WTC11 (cell line): Measurements from ENCODE around the gene SLC27A6. TPM values are rescaled to one million over a fixed set of nuclear protein-coding genes. Genes with fewer than 3 reads are reported as not detected.

Experiments
- ATAC-seq: fragments of 200-7000 bp; cut with Tn5 transposase; 2 replicates; pipeline ENCODE4 v1.10.0; 2021; ENCODE audit warnings: mild to moderate bottlenecking, moderate library complexity
- CTCF ChIA-PET: fragments of 300-600 bp; sonication (Branson Sonifier 250); formaldehyde crosslinking; loops from one replicate; lab custom pipeline; 2021; ENCODE audit warnings: antibody characterized with exemption; lab: Charles Lee
- POLR2A ChIA-PET: fragments of 350-600 bp; sonication (Branson Sonifier 250); formaldehyde crosslinking; loops from one replicate; lab custom pipeline; 2021; ENCODE audit warnings: antibody characterized with exemption; lab: Charles Lee
- DNase-seq: peaks from one replicate; pipeline ENCODE4 v3.0.0; 2021; ENCODE audit warnings: low spot score
- H3K27ac Mint-ChIP-seq: 2 replicates; pipeline ENCODE4 v1.8.0; 2021; ENCODE audit warnings: mixed read lengths
- H3K27me3 Mint-ChIP-seq: 2 replicates; pipeline ENCODE4 v1.8.0; 2021; ENCODE audit warnings: low read depth, mild to moderate bottlenecking, moderate library complexity, mixed read lengths
- H3K36me3 Mint-ChIP-seq: 2 replicates; pipeline ENCODE4 v1.8.0; 2021; ENCODE audit warnings: mixed read lengths
- H3K4me1 Mint-ChIP-seq: 2 replicates; pipeline ENCODE4 v1.8.0; 2022; ENCODE audit warnings: mixed read lengths
- H3K4me3 Mint-ChIP-seq: 2 replicates; pipeline ENCODE4 v1.8.0; 2021; ENCODE audit warnings: mild to moderate bottlenecking, moderate library complexity, mixed read lengths
- H3K9me3 Mint-ChIP-seq: 2 replicates; pipeline ENCODE4 v1.8.0; 2021; ENCODE audit warnings: mixed read lengths
- ARID4B ChIP-seq: sonication (generic); formaldehyde crosslinking; IDR thresholded peaks from 2 replicates; pipeline ENCODE4 v1.8.0; 2023; ENCODE audit warnings: missing genetic modification reagents, mild to moderate bottlenecking, borderline replicate concordance
- ATF2 ChIP-seq: sonication (generic); formaldehyde crosslinking; IDR thresholded peaks from 2 replicates; pipeline ENCODE4 v1.8.1; 2022; ENCODE audit warnings: low read depth, missing genetic modification reagents, borderline replicate concordance
- ATF6 ChIP-seq: sonication (generic); formaldehyde crosslinking; IDR thresholded peaks from 2 replicates; pipeline ENCODE4 v1.8.1; 2023; ENCODE audit warnings: mild to moderate bottlenecking, missing genetic modification reagents
- CDX4 ChIP-seq: fragments of 250-450 bp; sonication (Bioruptor Pico); IDR thresholded peaks from 2 replicates; pipeline ENCODE4 v1.9.0; 2021; ENCODE audit warnings: moderate library complexity, mild to moderate bottlenecking, inconsistent platforms, borderline replicate concordance
- ESRRA ChIP-seq: sonication (generic); formaldehyde crosslinking; IDR thresholded peaks from 2 replicates; pipeline ENCODE4 v1.8.1; 2022; ENCODE audit warnings: mild to moderate bottlenecking, missing genetic modification reagents, borderline replicate concordance
- ETV6 ChIP-seq: sonication (generic); formaldehyde crosslinking; IDR thresholded peaks from 2 replicates; pipeline ENCODE4 v1.8.1; 2022; ENCODE audit warnings: mild to moderate bottlenecking, missing genetic modification reagents
- IRF2 ChIP-seq: sonication (generic); formaldehyde crosslinking; IDR thresholded peaks from 2 replicates; pipeline ENCODE4 v1.8.0; 2022; ENCODE audit warnings: low read depth, missing genetic modification reagents, borderline replicate concordance
- MYBL2 ChIP-seq: sonication (generic); formaldehyde crosslinking; IDR thresholded peaks from 2 replicates; pipeline ENCODE4 v1.8.1; 2023; ENCODE audit warnings: mild to moderate bottlenecking, moderate library complexity, missing genetic modification reagents
- NFATC4 ChIP-seq: fragments of 250-450 bp; sonication (Bioruptor Pico); IDR thresholded peaks from 2 replicates; pipeline ENCODE4 v1.9.0; 2021; ENCODE audit warnings: mild to moderate bottlenecking
- NFYB ChIP-seq: sonication (generic); formaldehyde crosslinking; conservative IDR thresholded peaks from 2 replicates; pipeline ENCODE4 v1.8.0; 2022; ENCODE audit warnings: low read depth, missing genetic modification reagents
- NR1H2 ChIP-seq: sonication (generic); formaldehyde crosslinking; IDR thresholded peaks from 2 replicates; pipeline ENCODE4 v1.9.0; 2021; ENCODE audit warnings: mild to moderate bottlenecking, moderate library complexity, missing genetic modification reagents
- PRDM15 ChIP-seq: sonication (generic); formaldehyde crosslinking; IDR thresholded peaks from 2 replicates; pipeline ENCODE4 v1.8.0; 2022; ENCODE audit warnings: missing genetic modification reagents
- TEAD4 ChIP-seq: sonication (generic); formaldehyde crosslinking; IDR thresholded peaks from 2 replicates; pipeline ENCODE4 v1.8.0; 2022; ENCODE audit warnings: mild to moderate bottlenecking, missing genetic modification reagents
- USF2 ChIP-seq: sonication (generic); formaldehyde crosslinking; IDR thresholded peaks from 2 replicates; pipeline ENCODE4 v1.8.1; 2023; ENCODE audit warnings: mild to moderate bottlenecking, missing genetic modification reagents, moderate library complexity
- ZBTB21 ChIP-seq: sonication (generic); formaldehyde crosslinking; IDR thresholded peaks from 2 replicates; pipeline ENCODE4 v1.8.1; 2023; ENCODE audit warnings: mild to moderate bottlenecking, missing genetic modification reagents, borderline replicate concordance
- ZMAT4 ChIP-seq: fragments of 250-450 bp; sonication (Bioruptor Pico); IDR thresholded peaks from 2 replicates; pipeline ENCODE4 v1.9.0; 2021; ENCODE audit warnings: mild to moderate bottlenecking
- ZNF425 ChIP-seq: fragments of 250-450 bp; sonication (Bioruptor Pico); conservative IDR thresholded peaks from 2 replicates; pipeline ENCODE4 v1.9.0; 2021; ENCODE audit warnings: mild to moderate bottlenecking
- total RNA-seq: library from RNA; stranded (reverse); gene quantifications from 3 replicates; pipeline ENCODE4 v1.2.3, GENCODE V29; 2021

Gene SLC27A6
- total RNA-seq, 1 experiment from 2014 or later: 3.6 TPM

GRCh38 chr5:128925973-128926372 is 39.3 kb upstream of the SLC27A6 start:
- Mint-ChIP-seq H3K36me3 (no peaks in the 10 kb centered on the region), H3K9me3 (0 out of 2 replicates have a peak, but pooled peaks cover 4% of the 10 kb centered on the region), H3K4me3 (no peak overlapping the region)
- TF ChIP-seq TEAD4 (CRISPR knock-in tag) (no peak), IRF2 (CRISPR knock-in tag) (no peak), USF2 (CRISPR knock-in tag) (no peak), CDX4 (no peak), ESRRA (CRISPR knock-in tag) (no peak), ZNF425 (CRISPR knock-in tag) (no peak), NFATC4 (no peak), NFYB (CRISPR knock-in tag) (no peak), ATF6 (no peak), ZBTB21 (CRISPR knock-in tag) (no peak)
- TF ChIP-seq, all 79 proteins: peak for 0
- no peak for DNase-seq
- Mint-ChIP-seq H3K4me1 (no peaks in the 10 kb centered on the region), H3K27ac (no peak overlapping the region), H3K27me3 (no peaks in the 10 kb centered on the region)
- CTCF ChIA-PET: no interaction called here
- POLR2A ChIA-PET: no interaction called here
- no peak for ATAC-seq

- ChIA-PET CTCF (no interaction called here), POLR2A (interaction anchor here (1.1 kb wide), 1 partner anchor 167 kb away, joined by 3 read pairs; the partner anchor contains the start of gene ISOC1)
- Mint-ChIP-seq H3K4me3 (no peak overlapping the region), H3K4me1 (no peaks in the 10 kb centered on the region), H3K27me3 (no peaks in the 10 kb centered on the region), H3K9me3 (peaks cover 15% of the 10 kb centered on the region), H3K36me3 (peaks cover 5% of the 10 kb centered on the region; the same call in 1 of the 2 replicates), H3K27ac (no peak overlapping the region)
- ATAC-seq (no peak), DNase-seq (no peak)
- TF ChIP-seq ARID4B (CRISPR knock-in tag) (no peak), MYBL2 (no peak), NFATC4 (no peak), ATF2 (CRISPR knock-in tag) (no peak), ETV6 (CRISPR knock-in tag) (no peak), NFYB (CRISPR knock-in tag) (no peak), PRDM15 (no peak), NR1H2 (CRISPR knock-in tag) (no peak), ZMAT4 (CRISPR knock-in tag) (no peak)
Observed at GRCh38 chr5:128927644-128928043, 37.6 kb upstream of the SLC27A6 start.
